Pancreas (tissue), 10 donors: ENCODE data around the gene ANKS1B. TPM values are rescaled to one million over a fixed set of nuclear protein-coding genes. Genes with fewer than 3 reads are reported as not detected.

Experiments
- ATAC-seq, 4 donors: fragments of 200-7000 bp; cut with Tn5 transposase; one replicate each; pipeline versions ENCODE4 v1.8.0 to v1.9.1; 2020; ENCODE audit warnings: mild to moderate bottlenecking in 4 of 4, moderate library complexity in 4 of 4
- DNase-seq, 6 donors: peaks; one replicate each; pipeline ENCODE4 v3.0.0-alpha.2; 2020
- FAIRE-seq: peaks from 2 replicates; lab custom pipeline; 2012; peaks lifted over from hg19 to GRCh38; lab: Jason Lieb, UNC
- H3K27ac ChIP-seq, 4 donors: fragments of 200-600 bp; sonication (generic); 1 replicate in 3 of 4; 2 replicates in 1 of 4; pipeline versions ENCODE4 v1.5.0 to v1.8.0; 2020
- H3K27me3 ChIP-seq, 4 donors: fragments of 200-600 bp; one replicate each; pipeline ENCODE4 v1.8.0; 2021
- H3K36me3 ChIP-seq, 3 donors: fragments of 200-600 bp; sonication (generic) in 1 of 3; one replicate each; pipeline versions ENCODE4 v1.5.0 to v1.8.0; 2020 to 2021
- H3K4me1 ChIP-seq, 3 donors: fragments of 200-600 bp; one replicate each; pipeline ENCODE4 v1.8.0; 2021
- H3K4me3 ChIP-seq, 4 donors: fragments of 200-600 bp; sonication (generic) in 2 of 4; one replicate each; pipeline versions ENCODE4 v1.5.0 to v1.8.0; 2020 to 2021
- H3K9me3 ChIP-seq, 4 donors: fragments of 200-600 bp; one replicate each; pipeline ENCODE4 v1.8.0; 2021
- WGBS, 2 donors: extraction: QIAGEN DNeasy Blood & Tissue Kit; methylation state at CpG; one replicate each; pipeline ENCODE4 v1.1.7; 2013; 5-methylcytosine and 5-hydroxymethylcytosine counted together
- intact Hi-C, 3 donors: fragments of 100-400 bp; cut with DNase I; formaldehyde crosslinking; loops; one replicate each; pipeline versions ENCODE4 v1.11.1 to v1.14.2; 2022
- polyA plus RNA-seq, 2 donors: library from polyadenylated mRNA; stranded (reverse); fragments of 200-250 nt; gene quantifications; one replicate each; pipeline ENCODE4 v1.2.3, GENCODE V29; 2013
- total RNA-seq, 6 donors: library from RNA; stranded (reverse); fragmentation: NEBNext Ultra II Directional in 4 of 6; extraction: Animal tissue kit (Norgen Biotek cat#: 25700) in 4 of 6; gene quantifications; one replicate each; pipeline versions ENCODE4 v1.2.1 to v1.2.4, GENCODE V29; 2021 to 2023
- TF ChIP-seq, protein P1 (sequence below), 4 donors: fragments of 200-600 bp; sonication (generic) in 3 of 4; IDR thresholded peaks; one replicate each; pipeline versions ENCODE4 v1.5.0 to v1.8.0; 2021; ENCODE audit warnings: antibody characterized with exemption in 4 of 4
- donor health status: healthy with polysubstance abuse.
- donor health status: DM: no; HTN: no; CAD: no; lungs with moderate emphysema.
- donor health status: DM: no; HTN: no; CAD: no.
- donor health status: control.
- donor health status: control.
- donor health status: Bipolar disorder and iron deficiency.
- donor health status: DM: yes; HTN: yes; CAD: no.
- donor health status: DM: no; HTN: no; CAD: no.
- donor health status: DM: no; HTN: no; CAD: no.
- donor health status: DM: yes; HTN: yes; CAD: no.

ANKS1B gene
- total and polyA plus RNA-seq, 8 donors, result 0.49 to 3.2 (median 1.9) TPM

DNA sequence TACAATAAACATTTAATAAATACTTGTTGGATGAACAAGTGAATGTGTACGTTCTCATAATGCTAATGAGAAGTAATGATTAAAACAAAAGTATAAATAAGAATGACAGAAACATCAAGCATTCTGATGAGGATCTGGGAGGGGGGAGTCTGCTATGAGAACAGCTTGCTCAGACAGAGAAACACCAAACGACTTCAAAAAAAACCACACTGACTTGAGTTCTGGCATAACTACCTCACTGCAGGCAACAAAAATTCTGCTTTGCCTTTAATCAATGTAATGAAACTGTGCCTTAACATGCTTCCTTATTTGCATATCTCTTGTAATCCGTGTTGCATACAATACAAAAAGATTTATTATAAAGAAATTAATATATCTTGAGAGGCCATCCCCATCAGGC lies 632.5 kb downstream of the ANKS1B start:
- TF ChIP-seq, protein P1, sequence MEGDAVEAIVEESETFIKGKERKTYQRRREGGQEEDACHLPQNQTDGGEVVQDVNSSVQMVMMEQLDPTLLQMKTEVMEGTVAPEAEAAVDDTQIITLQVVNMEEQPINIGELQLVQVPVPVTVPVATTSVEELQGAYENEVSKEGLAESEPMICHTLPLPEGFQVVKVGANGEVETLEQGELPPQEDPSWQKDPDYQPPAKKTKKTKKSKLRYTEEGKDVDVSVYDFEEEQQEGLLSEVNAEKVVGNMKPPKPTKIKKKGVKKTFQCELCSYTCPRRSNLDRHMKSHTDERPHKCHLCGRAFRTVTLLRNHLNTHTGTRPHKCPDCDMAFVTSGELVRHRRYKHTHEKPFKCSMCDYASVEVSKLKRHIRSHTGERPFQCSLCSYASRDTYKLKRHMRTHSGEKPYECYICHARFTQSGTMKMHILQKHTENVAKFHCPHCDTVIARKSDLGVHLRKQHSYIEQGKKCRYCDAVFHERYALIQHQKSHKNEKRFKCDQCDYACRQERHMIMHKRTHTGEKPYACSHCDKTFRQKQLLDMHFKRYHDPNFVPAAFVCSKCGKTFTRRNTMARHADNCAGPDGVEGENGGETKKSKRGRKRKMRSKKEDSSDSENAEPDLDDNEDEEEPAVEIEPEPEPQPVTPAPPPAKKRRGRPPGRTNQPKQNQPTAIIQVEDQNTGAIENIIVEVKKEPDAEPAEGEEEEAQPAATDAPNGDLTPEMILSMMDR (IDR thresholded peaks at IDR 0.05), result no peak
- Histone ChIP-seq H3K4me1 (no peaks in the 10 kb centered on the region), H3K4me3 (no peak overlapping the region), H3K9me3 (no peaks in the 10 kb centered on the region), H3K27ac (no peak overlapping the region), H3K27me3 (no peaks in the 10 kb centered on the region), H3K36me3 (no peaks in the 10 kb centered on the region)
- DNase-seq (no peak), ATAC-seq (no peak), FAIRE-seq (no peak)
- intact Hi-C loops, result no loop called here
- 25 to 30% methylated on average over 3 of the region's 3 CpGs for WGBS, 2 donors

DNA sequence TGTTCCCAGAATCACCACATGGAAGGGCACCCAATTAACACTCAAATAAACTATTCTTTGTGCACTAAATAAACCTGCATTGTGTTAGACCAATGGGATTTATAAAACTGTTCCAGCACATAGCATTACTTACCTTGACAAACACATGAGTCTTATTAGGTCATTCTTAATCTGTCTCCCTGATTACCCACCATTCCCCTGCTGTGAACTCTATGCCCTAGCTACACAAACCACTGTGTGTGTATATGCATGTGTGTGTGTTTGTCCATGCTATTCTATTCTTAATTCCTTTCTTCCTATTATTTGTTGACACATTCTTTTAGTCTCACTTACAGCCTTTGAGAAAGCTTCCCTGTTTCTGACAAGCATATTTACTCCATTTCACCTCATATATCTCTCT lies 640.8 kb downstream of the ANKS1B start:
- FAIRE-seq (no peak), ATAC-seq (no peak), DNase-seq (no peak)
- no peaks in the 10 kb centered on the region for H3K27me3 ChIP-seq
- TF ChIP-seq, protein P1 (IDR thresholded peaks at IDR 0.05), result no peak
- intact Hi-C loops, result no loop called here
- no peaks in the 10 kb centered on the region for H3K36me3 ChIP-seq
- no peak overlapping the region for H3K27ac ChIP-seq
- no peaks in the 10 kb centered on the region for H3K4me1 ChIP-seq
- no peaks in the 10 kb centered on the region for H3K9me3 ChIP-seq
- H3K4me3 ChIP-seq, result no peak overlapping the region

DNA sequence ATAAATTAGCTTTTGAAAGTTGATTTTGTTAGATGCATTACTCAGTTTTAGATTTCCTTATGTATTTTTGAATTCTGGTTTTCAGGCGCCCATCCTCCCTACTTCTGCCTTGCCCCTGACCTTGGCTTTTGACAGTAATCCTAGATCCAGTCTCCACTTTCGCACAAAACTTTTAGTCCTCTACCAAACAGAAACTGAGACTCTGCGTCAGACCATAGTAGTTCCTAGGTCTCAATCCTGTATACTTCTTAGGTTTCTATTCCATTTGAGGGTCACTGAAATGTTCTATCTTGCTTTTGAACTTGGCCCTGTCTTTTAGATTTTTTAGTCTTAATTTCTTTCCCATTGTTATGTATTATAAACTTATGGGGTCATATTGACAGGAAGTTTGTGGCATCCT lies 645.1 kb downstream of the ANKS1B start:
- H3K36me3 ChIP-seq, result no peaks in the 10 kb centered on the region
- DNase-seq (no peak), ATAC-seq (no peak), FAIRE-seq (no peak)
- 76 to 82% methylated on average over 3 of the region's 3 CpGs for WGBS, 2 donors
- H3K4me3 ChIP-seq, result no peak overlapping the region
- TF ChIP-seq, protein P1 (IDR thresholded peaks at IDR 0.05), result no peak
- H3K4me1 ChIP-seq, result no peaks in the 10 kb centered on the region
- no peaks in the 10 kb centered on the region for H3K27me3 ChIP-seq
- intact Hi-C loops, result no loop called here
- no peak overlapping the region for H3K27ac ChIP-seq
- H3K9me3 ChIP-seq, result no peaks in the 10 kb centered on the region

DNA sequence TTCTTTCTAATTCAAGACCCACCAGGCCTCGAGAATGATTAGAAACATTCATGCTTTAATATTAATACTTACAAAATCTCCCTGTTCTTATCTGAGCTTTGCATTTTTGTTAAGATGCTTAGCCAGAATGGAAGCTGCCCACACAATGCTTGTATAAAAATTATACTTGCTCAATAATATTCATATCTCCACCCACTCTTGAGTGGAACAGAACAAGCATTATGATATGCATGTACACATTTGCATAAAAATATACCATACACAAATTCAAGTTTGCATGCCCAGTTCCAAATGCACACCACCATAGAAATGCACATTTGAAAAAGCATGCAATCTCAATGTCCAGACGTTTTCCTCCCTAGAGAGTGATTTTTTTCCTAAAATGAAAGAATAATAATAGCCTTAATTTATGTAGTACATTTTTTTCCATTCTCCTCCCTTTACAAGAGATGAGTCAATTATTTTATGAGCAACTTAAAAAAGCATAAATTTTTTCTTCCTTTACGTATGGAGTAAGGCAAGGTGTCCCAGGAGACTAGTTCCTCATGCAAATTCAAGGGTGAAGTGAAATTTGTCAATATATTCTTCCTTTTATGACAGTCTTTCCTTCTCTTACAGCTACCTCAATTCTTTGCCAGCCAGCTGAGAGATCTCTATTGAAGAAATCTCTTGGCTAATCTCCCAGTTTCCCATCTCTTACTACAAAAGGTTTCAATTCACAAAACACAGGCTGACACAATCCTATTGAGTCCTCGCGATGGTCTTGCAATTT lies 650.3 kb downstream of the ANKS1B start:
- Histone ChIP-seq H3K27me3 (no peaks in the 10 kb centered on the region), H3K4me3 (no peak overlapping the region), H3K36me3 (no peaks in the 10 kb centered on the region), H3K9me3 (no peaks in the 10 kb centered on the region), H3K4me1 (no peaks in the 10 kb centered on the region), H3K27ac (no peak overlapping the region)
- no peak for FAIRE-seq
- no peak for ATAC-seq
- WGBS, 2 donors, result 56 to 60% methylated on average over 5 of the region's 5 CpGs
- TF ChIP-seq, protein P1 (IDR thresholded peaks at IDR 0.05), result no peak
- intact Hi-C loops, result no loop called here
- no peak for DNase-seq

DNA sequence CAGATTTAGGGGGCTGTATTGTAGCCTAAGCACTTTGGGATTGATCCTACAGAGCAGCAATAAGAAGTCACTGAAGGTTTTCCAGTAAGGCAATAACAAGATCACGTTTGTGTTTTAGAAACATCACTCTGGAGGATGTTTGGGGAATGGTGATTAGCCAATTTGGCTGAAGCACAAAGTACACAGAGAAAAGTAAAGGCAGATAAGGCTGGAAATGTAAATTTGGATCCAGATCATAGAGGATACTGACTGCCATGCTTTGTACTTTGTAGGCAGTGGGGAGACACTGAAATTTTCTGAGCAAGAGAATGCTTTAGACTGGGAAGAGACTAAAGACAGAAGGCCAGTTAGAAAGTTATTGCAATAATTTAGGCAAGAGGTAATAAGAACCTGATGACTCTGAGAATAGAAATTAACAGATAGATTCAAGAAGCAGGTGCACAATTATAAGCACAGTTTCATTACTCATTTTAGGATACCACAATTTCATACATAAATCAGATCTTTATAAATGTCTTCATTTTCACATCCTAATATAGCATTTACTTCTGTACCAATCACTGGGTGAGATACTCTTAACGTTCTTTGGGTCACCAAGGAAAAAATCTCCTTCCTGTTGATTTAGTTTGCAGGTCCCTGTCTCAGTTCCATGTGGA lies 651.7 kb downstream of the ANKS1B start:
- Histone ChIP-seq H3K27me3 (no peaks in the 10 kb centered on the region), H3K4me1 (no peaks in the 10 kb centered on the region), H3K36me3 (no peaks in the 10 kb centered on the region), H3K4me3 (no peak overlapping the region), H3K27ac (no peak overlapping the region), H3K9me3 (no peaks in the 10 kb centered on the region)
- TF ChIP-seq, protein P1 (IDR thresholded peaks at IDR 0.05), result no peak
- DNase-seq (no peak), FAIRE-seq (no peak), ATAC-seq (no peak)
- WGBS, 2 donors, result 12 to 13% methylated on average over 2 of the region's 2 CpGs
- intact Hi-C loops, result no loop called here
